Measurements from ENCODE around the gene ZFAND6.

DNA sequence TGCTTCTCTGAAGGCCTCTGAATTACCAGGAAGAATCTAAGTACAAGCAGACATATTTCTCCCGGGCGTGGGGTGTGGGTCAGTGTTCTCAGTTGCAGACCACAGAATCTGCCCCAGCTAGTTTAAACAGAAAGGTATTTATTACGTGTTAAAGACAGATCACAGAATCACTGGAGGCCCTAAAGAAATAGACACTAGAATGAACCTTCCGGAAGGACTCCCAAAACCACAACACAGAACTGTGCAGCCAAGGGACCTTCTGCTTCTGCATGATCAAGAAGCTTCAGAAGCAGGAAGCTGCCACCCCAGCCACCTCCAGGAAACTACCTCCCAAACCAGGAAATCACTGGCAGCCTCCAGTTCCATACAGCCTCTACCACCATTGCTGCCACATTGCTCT, 32.7 kb upstream of the ZFAND6 start:
- TF ChIP-seq, protein P1, sequence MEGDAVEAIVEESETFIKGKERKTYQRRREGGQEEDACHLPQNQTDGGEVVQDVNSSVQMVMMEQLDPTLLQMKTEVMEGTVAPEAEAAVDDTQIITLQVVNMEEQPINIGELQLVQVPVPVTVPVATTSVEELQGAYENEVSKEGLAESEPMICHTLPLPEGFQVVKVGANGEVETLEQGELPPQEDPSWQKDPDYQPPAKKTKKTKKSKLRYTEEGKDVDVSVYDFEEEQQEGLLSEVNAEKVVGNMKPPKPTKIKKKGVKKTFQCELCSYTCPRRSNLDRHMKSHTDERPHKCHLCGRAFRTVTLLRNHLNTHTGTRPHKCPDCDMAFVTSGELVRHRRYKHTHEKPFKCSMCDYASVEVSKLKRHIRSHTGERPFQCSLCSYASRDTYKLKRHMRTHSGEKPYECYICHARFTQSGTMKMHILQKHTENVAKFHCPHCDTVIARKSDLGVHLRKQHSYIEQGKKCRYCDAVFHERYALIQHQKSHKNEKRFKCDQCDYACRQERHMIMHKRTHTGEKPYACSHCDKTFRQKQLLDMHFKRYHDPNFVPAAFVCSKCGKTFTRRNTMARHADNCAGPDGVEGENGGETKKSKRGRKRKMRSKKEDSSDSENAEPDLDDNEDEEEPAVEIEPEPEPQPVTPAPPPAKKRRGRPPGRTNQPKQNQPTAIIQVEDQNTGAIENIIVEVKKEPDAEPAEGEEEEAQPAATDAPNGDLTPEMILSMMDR (conservative IDR thresholded peaks at IDR 0.05 in 1 of 2, IDR thresholded peaks at IDR 0.05 in 1 of 2; ENCODE audit: low read depth in 1 of 2, low read length in 2 of 2): no peak
- no peak for TF ChIP-seq EZH2 (IDR thresholded peaks at IDR 0.05; ENCODE audit: low read length, missing control alignments)
